NCI-H69 (cell line): ENCODE measurements around the gene ACOX1.
A peak's percentile ranks its signal among the peaks of the same experiment; 100 is the strongest.

Source experiments
- DNase-seq: peaks from one replicate; lab custom pipeline; 2025; lab: John Stamatoyannopoulos, UW

Gene ACOX1

DNA sequence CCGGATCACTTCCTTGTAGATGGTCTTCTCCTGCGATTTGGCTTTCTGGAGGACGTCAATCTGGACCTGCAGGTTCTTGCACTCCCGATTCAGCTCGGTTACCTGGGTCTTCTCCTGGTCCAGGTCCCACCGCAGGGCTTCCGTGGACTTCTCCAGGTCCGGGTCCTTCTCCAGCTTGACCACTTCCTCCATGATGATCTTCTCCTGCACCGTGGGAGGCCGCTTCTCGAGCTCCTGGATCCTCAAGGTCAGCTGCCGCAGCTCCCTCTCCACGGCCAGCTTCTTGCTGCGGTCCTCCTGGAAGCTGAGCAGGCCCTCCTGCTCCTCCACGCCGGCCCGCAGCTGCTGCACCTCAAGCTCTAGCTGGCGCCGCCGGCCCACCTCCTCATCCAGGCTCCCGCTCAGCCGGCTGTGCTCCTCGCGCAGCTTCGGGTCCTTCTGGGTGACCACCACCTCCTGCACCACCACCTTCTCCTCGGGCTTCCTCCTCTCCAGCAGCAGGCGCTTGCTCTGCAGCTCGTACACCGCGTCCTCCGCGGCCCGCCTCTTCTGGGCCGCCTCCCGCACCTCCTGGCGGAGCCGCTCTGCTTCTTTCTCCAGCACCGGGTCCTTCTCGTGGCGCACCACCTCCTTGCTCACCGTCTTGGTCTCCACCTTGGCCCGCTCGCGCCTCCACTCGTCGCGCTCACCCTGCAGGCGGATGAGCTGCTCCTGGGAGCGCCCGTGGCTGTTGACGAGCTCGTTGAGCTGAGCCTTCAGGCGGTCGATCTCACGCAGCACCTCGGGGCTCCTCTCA lies 29.9 kb upstream of the ACOX1 start:
- DNase-seq: no peak

DNA sequence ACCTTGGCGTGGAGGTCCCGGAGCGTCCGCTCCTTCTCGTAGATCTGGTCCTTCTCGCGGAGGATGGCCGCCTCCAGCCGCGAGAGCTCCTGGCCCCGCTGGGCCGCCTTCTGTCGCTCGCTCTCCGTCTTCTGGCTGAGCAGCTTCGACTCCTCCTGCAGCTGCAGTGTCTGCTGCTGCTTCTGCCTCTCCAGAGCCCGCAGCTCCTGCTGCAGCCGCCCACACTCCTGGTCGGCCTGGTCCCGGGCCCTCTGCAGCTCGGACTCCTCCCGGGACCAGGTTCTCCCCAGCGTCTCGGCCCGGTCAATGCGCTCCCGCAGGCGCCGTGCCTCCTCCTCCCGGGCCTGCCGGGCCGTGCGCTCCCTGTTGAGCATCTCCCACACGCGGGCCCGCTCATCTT lies 29.2 kb upstream of the ACOX1 start:
- no peak for DNase-seq

- DNase-seq: no peak
Measured at GRCh38 chr17:76007850-76008165, 28.8 kb upstream of the ACOX1 start.

DNA sequence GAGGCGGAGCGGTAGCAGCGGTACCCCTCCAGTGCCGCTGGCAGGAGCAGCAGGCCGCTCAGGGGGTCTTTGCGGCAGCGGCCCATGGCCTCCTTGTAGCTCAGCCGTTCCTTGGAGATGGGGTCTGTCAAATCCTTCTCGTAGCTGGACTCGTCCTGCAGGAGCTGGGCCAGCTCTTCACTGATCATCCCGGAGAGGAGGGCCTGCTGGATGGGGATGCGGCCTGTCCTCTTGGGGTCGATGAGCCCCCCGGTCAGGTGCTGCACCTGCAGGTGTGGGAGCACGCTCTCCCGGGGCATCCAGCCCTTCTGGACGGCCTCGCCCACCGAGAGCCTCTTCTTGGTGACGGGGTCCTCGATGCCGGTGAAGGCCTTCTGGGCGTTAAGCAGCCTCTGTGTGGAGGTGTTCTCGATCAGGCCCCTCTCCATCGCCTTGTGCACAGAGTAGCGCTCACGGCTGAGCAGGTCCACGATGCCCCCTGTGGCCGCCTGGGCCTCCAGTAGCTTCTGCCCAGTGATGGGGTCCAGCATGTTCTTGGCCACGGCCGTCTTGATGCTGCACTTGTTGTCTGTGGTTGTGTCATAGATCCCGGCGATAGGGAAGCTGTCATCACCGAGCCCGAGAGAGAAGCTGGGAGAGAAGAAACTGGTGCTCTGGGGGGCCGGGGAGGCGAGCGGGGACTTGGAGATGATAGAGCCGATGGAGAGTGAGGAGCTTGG lies 28.3 kb upstream of the ACOX1 start:
- no peak for DNase-seq

DNA sequence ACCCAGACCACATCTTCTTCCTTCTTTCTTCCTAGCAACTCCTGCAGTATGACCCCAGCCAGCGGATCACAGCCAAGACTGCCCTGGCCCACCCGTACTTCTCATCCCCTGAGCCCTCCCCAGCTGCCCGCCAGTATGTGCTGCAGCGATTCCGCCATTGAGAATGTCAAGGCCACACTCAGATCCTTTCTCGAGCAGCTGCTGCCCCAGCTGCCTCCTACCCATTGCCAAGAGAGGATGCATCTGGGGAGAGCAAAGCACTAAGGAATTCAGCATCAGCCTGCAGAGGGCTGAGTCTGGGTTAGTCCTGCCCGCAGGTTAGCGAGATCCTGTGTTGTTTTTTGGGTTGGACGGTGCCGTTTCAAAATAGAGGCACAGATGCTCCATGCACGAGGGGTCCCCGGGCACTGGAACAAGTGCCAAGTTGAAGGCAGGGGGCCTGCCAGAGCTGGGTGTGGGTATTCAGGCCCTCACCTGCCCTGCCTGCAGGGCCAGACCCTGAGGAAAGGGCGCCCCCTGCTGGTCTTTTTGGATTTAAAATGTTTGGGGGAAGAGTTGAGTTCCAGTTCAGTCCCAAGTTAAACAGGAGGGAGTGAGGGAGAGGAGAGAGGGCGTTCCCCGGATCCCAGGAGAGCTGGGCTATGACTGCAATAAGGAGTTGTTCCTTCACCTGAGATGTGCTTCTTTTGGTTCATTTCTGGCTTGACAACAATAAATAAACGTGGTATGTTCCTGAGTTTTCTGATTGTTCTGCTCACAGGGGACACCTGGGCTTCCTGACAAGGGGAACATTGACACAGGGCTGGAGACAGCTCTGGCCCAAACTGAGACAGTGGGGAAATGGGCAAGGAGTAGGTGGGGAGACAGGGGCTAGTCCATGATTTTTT lies 26.5 kb upstream of the ACOX1 start:
- DNase-seq: peak; percentile 87

DNA sequence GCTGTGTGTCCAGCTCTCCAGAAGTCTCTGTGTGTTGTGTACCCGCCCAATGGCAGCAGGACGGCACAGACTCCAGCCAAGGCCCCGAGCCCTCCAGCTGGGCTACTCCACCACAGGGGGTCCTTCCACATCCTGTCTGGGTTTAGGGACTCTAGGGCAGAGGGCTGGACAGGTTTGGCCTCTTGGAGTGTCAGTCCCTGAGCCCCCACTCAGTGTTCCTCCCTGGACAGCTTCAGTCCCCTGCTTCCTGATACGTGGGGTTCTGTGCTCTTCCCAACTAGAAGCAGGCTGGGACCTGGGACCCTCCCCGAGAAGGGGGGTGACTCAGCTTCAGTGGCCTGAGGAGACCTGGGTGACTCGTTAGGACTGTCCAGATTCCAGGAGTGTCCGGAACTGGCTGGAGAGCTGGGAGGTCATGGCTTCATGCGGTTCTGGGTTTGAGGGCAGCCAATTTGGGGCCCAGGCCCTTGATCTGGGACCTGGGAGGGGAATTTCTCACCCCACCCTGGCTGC lies 25.8 kb upstream of the ACOX1 start:
- DNase-seq: no peak

DNA sequence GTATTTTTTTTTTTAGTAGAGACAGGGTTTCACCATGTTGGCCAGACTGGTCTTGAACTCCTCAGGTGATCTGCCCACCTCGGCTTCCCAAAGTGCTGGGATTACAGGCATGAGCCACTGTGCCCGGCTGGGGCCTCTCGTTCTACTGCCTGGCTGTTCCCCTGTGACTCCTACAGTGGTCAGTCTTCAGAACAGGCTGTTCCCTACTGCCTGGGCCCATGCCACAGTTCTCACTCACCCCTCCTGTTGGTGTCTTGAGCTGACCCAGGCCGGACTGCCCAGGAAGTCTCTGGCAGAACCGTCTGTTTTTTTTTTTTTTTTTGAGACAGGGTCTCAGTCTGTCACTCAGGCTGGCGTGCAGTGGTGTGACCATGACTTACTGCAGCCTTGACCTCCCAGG lies 24.9 kb upstream of the ACOX1 start:
- DNase-seq: no peak

- DNase-seq: no peak
Measured at GRCh38 chr17:76002100-76002499, 23.1 kb upstream of the ACOX1 start.

GRCh38 chr17:76000755-76001521 lies 22.0 kb upstream of the ACOX1 start, which contains the start of gene CDK3:
Gene CDK3 (plus strand): TSS chr17:76000855. CDS start chr17:76001426, 571 bp downstream.
- DNase-seq: no peak

- peak; percentile 58 for DNase-seq
Measured at GRCh38 chr17:76000016-76000754, 21.2 kb upstream of the ACOX1 start.

DNA sequence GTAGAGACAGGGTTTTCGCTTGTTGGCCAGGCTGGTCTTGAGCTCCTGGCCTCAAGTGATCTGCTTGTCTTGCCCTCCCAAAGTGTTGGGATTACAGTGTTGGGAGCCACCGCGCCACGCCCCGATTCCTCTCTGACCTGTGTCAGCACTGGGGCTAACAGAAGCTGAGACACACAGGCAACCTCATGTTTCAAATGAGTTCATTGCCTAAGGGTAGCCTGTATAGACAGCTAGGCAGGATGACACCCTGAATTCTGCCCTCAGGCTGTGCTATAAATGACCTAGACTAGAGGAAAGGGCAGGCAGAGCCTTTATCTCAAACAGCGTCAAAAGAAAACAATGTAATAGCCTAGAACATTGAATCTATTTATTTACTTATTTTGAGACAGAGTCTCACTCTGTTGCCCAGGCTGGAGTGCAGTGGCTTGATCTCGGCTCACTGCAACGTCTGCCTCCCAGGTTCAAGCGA lies 19.4 kb upstream of the ACOX1 start:
- DNase-seq: peak; percentile 14

- DNase-seq: no peak
Measured at GRCh38 chr17:75996665-75997590, 18.0 kb upstream of the ACOX1 start.

- no peak for DNase-seq
Measured at GRCh38 chr17:75995385-75995925, 16.5 kb upstream of the ACOX1 start.

- no peak for DNase-seq
Measured at GRCh38 chr17:75994802-75995370, 15.9 kb upstream of the ACOX1 start.

DNA sequence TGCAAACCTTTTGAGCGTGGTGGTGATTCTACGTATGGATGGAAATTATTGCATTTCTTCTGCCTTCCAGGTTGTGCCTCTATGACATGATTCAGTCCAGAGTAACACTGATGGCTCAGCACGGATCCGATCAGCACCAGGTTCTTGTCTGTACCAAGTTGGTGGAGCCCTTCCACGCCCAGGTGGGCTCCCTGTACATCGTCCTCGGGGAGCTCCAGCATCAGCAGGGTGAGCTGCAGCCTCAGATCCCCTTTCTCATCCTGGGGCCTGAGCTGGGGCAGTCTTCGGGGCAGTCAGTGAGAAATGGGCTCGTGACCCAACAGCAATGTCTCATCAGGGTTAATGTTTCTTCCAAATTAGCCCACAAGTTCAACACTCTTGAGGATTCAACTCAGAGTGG lies 12.4 kb upstream of the ACOX1 start:
- DNase-seq: no peak

DNA sequence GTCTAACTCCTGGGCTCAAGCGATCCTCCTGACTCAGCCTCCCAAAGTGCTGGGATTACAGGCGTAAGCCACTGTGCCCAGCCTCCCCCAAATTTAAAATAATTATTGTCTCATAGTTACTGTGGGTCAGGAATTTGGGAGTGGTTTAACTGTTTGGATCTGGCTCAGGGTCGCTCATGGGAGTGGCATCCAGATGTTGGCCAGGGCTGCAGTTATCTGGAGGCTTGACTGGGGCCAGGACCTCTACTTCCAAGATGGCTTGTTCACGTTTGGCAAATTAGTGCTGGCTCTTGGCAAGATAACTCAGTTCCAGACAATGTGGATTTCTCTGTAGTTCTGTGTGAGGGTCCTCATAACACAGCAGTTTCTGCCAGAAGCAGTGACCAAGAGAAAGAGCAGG lies 8.1 kb upstream of the ACOX1 start:
- no peak for DNase-seq

GRCh38 chr17:75985986-75986385 lies 7.0 kb upstream of the ACOX1 start:
- DNase-seq: no peak

- peak; percentile 9 for DNase-seq
Measured at GRCh38 chr17:75983501-75984181, 4.7 kb upstream of the ACOX1 start.
